ENCODE measurements around the gene SCAF8. TPM values are rescaled to one million over a fixed set of nuclear protein-coding genes. Genes with fewer than 3 reads are reported as not detected.

The SCAF8 gene
- total and polyA plus RNA-seq, 7 donors: 9.0 to 46.3 (median 37.1) TPM

- TF ChIP-seq CTCF (IDR thresholded peaks at IDR 0.05) (no peak), POLR2AphosphoS5 (IDR thresholded peaks at IDR 0.05) (no peak), POLR2A (IDR thresholded peaks at IDR 0.05) (no peak), EP300 (IDR thresholded peaks at IDR 0.05) (no peak)
- H3K27ac ChIP-seq: no peak overlapping the region
- intact Hi-C loops (cut with DNase I): no loop called here
- H3K36me3 ChIP-seq: no peaks in the 10 kb centered on the region
- peaks cover 0 to 8% (median under 1%) of the 10 kb centered on the region in 4 donors for H3K9me3 ChIP-seq
- no peak overlapping the region for H3K4me3 ChIP-seq
- WGBS, 2 donors: 17 to 63% methylated on average over 1 of the region's 1 CpG
- no peaks in the 10 kb centered on the region for H3K27me3 ChIP-seq
- no peaks in the 10 kb centered on the region for H3K4me1 ChIP-seq
- DNase-seq: no peak
These were observed 13.4 kb upstream of the SCAF8 start for GRCh38 chr6:154719854-154720253.

GRCh38 chr6:154721460-154721859, 11.8 kb upstream of the SCAF8 start:
- no peak for DNase-seq
- Histone ChIP-seq H3K36me3 (no peaks in the 10 kb centered on the region), H3K27ac (no peak overlapping the region), H3K4me3 (no peak overlapping the region), H3K27me3 (no peaks in the 10 kb centered on the region), H3K9me3 (peaks cover 0 to 8% (median under 1%) of the 10 kb centered on the region in 4 donors), H3K4me1 (no peaks in the 10 kb centered on the region)
- TF ChIP-seq EP300 (IDR thresholded peaks at IDR 0.05) (no peak), CTCF (IDR thresholded peaks at IDR 0.05) (no peak), POLR2AphosphoS5 (IDR thresholded peaks at IDR 0.05) (no peak), POLR2A (IDR thresholded peaks at IDR 0.05) (no peak)
- intact Hi-C loops (cut with DNase I): no loop called here
- WGBS, 2 donors: 65 to 88% methylated on average over 6 of the region's 6 CpGs

GRCh38 chr6:154726887-154727286, 6.3 kb upstream of the SCAF8 start:
- H3K4me1 ChIP-seq: peaks cover 0 to 1% (median under 1%) of the 10 kb centered on the region in 4 donors
- H3K36me3 ChIP-seq: no peaks in the 10 kb centered on the region
- H3K27me3 ChIP-seq: no peaks in the 10 kb centered on the region
- H3K27ac ChIP-seq: no peak overlapping the region
- DNase-seq: no peak
- intact Hi-C loops (cut with DNase I): no loop called here
- H3K4me3 ChIP-seq: no peak overlapping the region
- no peak for TF ChIP-seq EP300 (IDR thresholded peaks at IDR 0.05)
- no peak for TF ChIP-seq CTCF (IDR thresholded peaks at IDR 0.05)
- no peak for TF ChIP-seq POLR2A (IDR thresholded peaks at IDR 0.05)
- TF ChIP-seq POLR2AphosphoS5 (IDR thresholded peaks at IDR 0.05): no peak
- WGBS, 2 donors: 92 to 99% methylated on average over 1 of the region's 1 CpG
- H3K9me3 ChIP-seq: no peaks in the 10 kb centered on the region

GRCh38 chr6:154731296-154732218, 1.7 kb upstream of the SCAF8 start:
- Histone ChIP-seq H3K27me3 (no peaks in the 10 kb centered on the region), H3K4me1 (peaks cover 0 to 31% (median 29%) of the 10 kb centered on the region in 4 donors), H3K36me3 (no peaks in the 10 kb centered on the region), H3K4me3 (no peak overlapping the region), H3K27ac (peak overlapping the region in 3 of 4 donors; percentile 96 to 100 (median 100)), H3K9me3 (no peaks in the 10 kb centered on the region)
- DNase-seq: no peak
- intact Hi-C loops (cut with DNase I): loop anchor here (2.0 to 10.0 kb wide), 4 partner anchors 57 to 443 kb away; partner anchors contain the start of gene CNKSR3
- 96% methylated on average over 24 of the region's 24 CpGs for WGBS, 2 donors
- TF ChIP-seq EP300 (IDR thresholded peaks at IDR 0.05): no peak
- TF ChIP-seq POLR2A (IDR thresholded peaks at IDR 0.05): no peak
- TF ChIP-seq CTCF (IDR thresholded peaks at IDR 0.05): no peak
- TF ChIP-seq POLR2AphosphoS5 (IDR thresholded peaks at IDR 0.05): no peak

All from sigmoid colon (tissue), 7 donors.